GM21825 (cell line): Measurements from ENCODE around the gene PCDHGC3.
A peak's percentile ranks its signal among the peaks of the same experiment; 100 is the strongest.

Experiments used
- ATAC-seq: cut with Tn5 transposase; IDR thresholded peaks from one replicate; pipeline ENCODE4 v1.9.1; 2021; ENCODE audit warnings: mild to moderate bottlenecking, moderate library complexity; ENCODE audit not compliant: unreplicated experiment

The PCDHGC3 gene

GRCh38 chr5:141484641-141485311 is 9.0 kb downstream of the PCDHGC3 start, which contains the start of gene PCDHGC4:
Gene PCDHGC4 (plus strand): TSS chr5:141485030. CDS start chr5:141485174, 144 bp downstream.
- ATAC-seq = no peak

GRCh38 chr5:141485321-141486055 is 9.7 kb downstream of the PCDHGC3 start:
- no peak for ATAC-seq

- ATAC-seq = no peak
Observed at GRCh38 chr5:141486091-141486490, 10.3 kb downstream of the PCDHGC3 start.

GRCh38 chr5:141487131-141487530 is 11.4 kb downstream of the PCDHGC3 start:
- ATAC-seq = no peak

GRCh38 chr5:141488591-141489561 is 13.1 kb downstream of the PCDHGC3 start, which contains the start of gene PCDHGC5:
Gene PCDHGC5 (plus strand): TSS chr5:141489081. CDS start chr5:141489241, 160 bp downstream.
- ATAC-seq = no peak

GRCh38 chr5:141489841-141490240 is 14.1 kb downstream of the PCDHGC3 start:
- no peak for ATAC-seq

GRCh38 chr5:141490271-141490670 is 14.5 kb downstream of the PCDHGC3 start:
- no peak for ATAC-seq

- no peak for ATAC-seq
Observed at GRCh38 chr5:141490771-141491170, 15.0 kb downstream of the PCDHGC3 start.

- ATAC-seq = no peak
Observed at GRCh38 chr5:141491323-141492167, 15.8 kb downstream of the PCDHGC3 start.

- peak; percentile 54 for ATAC-seq
Observed at GRCh38 chr5:141492168-141492885, 16.6 kb downstream of the PCDHGC3 start.

GRCh38 chr5:141493500-141494422 is 18.0 kb downstream of the PCDHGC3 start:
- ATAC-seq = no peak

GRCh38 chr5:141494761-141495452 is 19.1 kb downstream of the PCDHGC3 start:
- ATAC-seq = no peak

GRCh38 chr5:141495453-141495811 is 19.7 kb downstream of the PCDHGC3 start:
- no peak for ATAC-seq

GRCh38 chr5:141496038-141496437 is 20.3 kb downstream of the PCDHGC3 start:
- no peak for ATAC-seq

GRCh38 chr5:141501761-141502160 is 26.0 kb downstream of the PCDHGC3 start:
- ATAC-seq = no peak

- ATAC-seq = no peak
Observed at GRCh38 chr5:141503681-141504080, 27.9 kb downstream of the PCDHGC3 start.

GRCh38 chr5:141504216-141504615 is 28.4 kb downstream of the PCDHGC3 start:
- ATAC-seq = no peak
